Renal pelvis (tissue), 4 donors: Measurements from ENCODE around the gene WNT7A. TPM values are rescaled to one million over a fixed set of nuclear protein-coding genes. Genes with fewer than 3 reads are reported as not detected.

ENCODE experiments used
- DNase-seq: peaks from one replicate; pipeline ENCODE4 v3.0.0-alpha.2; 2013
- polyA plus RNA-seq, 3 donors: library from polyadenylated mRNA; unstranded; fragments of 120-200 nt; gene quantifications; one replicate each; pipeline ENCODE4 v1.2.1, GENCODE V29; 2013; ENCODE audit not compliant: insufficient read length in 3 of 3

WNT7A gene
- polyA plus RNA-seq, 3 donors, result 0.07 TPM; not detected in 2

GRCh38 chr3:13846238-13846637 lies 33.6 kb downstream of the WNT7A start:
- no peak for DNase-seq

- no peak for DNase-seq
Measured at GRCh38 chr3:13845806-13846205, 34.1 kb downstream of the WNT7A start.

GRCh38 chr3:13844911-13845310 lies 35.0 kb downstream of the WNT7A start:
- no peak for DNase-seq

GRCh38 chr3:13844286-13844685 lies 35.6 kb downstream of the WNT7A start:
- no peak for DNase-seq

- no peak for DNase-seq
Measured at GRCh38 chr3:13843351-13843750, 36.5 kb downstream of the WNT7A start.

GRCh38 chr3:13842226-13842625 lies 37.6 kb downstream of the WNT7A start:
- DNase-seq, result no peak

GRCh38 chr3:13841826-13842225 lies 38.0 kb downstream of the WNT7A start:
- DNase-seq, result no peak

- DNase-seq, result no peak
Measured at GRCh38 chr3:13841141-13841540, 38.7 kb downstream of the WNT7A start.

- no peak for DNase-seq
Measured at GRCh38 chr3:13840456-13840855, 39.4 kb downstream of the WNT7A start.

- DNase-seq, result no peak
Measured at GRCh38 chr3:13839726-13840340, 40.0 kb downstream of the WNT7A start.

GRCh38 chr3:13839253-13839652 lies 40.6 kb downstream of the WNT7A start:
- DNase-seq, result no peak

GRCh38 chr3:13838421-13838820 lies 41.5 kb downstream of the WNT7A start:
- no peak for DNase-seq

GRCh38 chr3:13837751-13838150 lies 42.1 kb downstream of the WNT7A start:
- no peak for DNase-seq

- no peak for DNase-seq
Measured at GRCh38 chr3:13836658-13837587, 42.9 kb downstream of the WNT7A start.

GRCh38 chr3:13835246-13835645 lies 44.6 kb downstream of the WNT7A start:
- DNase-seq, result no peak

GRCh38 chr3:13834258-13835035 lies 45.4 kb downstream of the WNT7A start:
- DNase-seq, result no peak

- DNase-seq, result no peak
Measured at GRCh38 chr3:13833506-13834257, 46.2 kb downstream of the WNT7A start.

- DNase-seq, result no peak
Measured at GRCh38 chr3:13832130-13832529, 47.7 kb downstream of the WNT7A start.

- DNase-seq, result no peak
Measured at GRCh38 chr3:13831386-13831996, 48.4 kb downstream of the WNT7A start.

- no peak for DNase-seq
Measured at GRCh38 chr3:13829311-13829710, 50.6 kb downstream of the WNT7A start.
